Glomerular visceral epithelial cell (primary cell): ENCODE measurements around the gene TRIM64.
"Not testable (repeated sequence)": the region's sequence is repeated elsewhere in the genome, so short reads cannot be mapped to it uniquely, and the experiment has no call there.

Experiments
- DNase-seq: peaks from one replicate; pipeline ENCODE4 v3.0.0-alpha.2; 2016; ENCODE audit errors: extremely low spot score

TRIM64 gene, protein sequence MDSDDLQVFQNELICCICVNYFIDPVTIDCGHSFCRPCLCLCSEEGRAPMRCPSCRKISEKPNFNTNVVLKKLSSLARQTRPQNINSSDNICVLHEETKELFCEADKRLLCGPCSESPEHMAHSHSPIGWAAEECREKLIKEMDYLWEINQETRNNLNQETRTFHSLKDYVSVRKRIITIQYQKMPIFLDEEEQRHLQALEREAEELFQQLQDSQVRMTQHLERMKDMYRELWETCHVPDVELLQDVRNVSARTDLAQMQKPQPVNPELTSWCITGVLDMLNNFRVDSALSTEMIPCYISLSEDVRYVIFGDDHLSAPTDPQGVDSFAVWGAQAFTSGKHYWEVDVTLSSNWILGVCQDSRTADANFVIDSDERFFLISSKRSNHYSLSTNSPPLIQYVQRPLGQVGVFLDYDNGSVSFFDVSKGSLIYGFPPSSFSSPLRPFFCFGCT

GRCh38 chr11:89965737-89966136, at the start of gene TRIM64:
TRIM64 (plus strand) TSS chr11:89966037; CDS start chr11:89968504, 2,467 bp downstream.
- not testable (repeated sequence) for DNase-seq

GRCh38 chr11:89922195-89922660, 43.6 kb upstream of the TRIM64 start, which contains the start of gene TRIM49D1:
TRIM49D1 (minus strand) TSS chr11:89922245; CDS start chr11:89917710, 4,535 bp downstream.
- DNase-seq = no peak

DNA sequence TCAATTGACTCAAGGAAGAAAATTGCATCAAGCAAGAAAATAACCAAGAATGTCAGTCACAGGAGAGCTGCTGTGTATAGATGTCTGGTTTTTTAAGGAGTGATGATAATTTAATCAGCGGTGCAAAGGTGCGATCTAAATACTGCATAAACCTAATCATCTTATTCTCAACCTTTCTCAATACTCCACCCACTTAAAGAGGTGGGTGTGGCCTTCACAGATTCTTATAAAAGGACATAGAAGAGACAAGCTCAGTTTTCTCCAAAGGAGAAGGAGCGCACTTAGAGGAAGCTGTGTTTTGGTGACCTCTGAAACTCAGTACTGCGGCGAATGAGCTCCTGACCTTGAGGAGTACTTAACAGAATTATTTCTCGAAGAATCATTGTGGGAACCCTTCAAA, 42.1 kb upstream of the TRIM64 start, which contains the start of gene TRIM49D2:
Gene TRIM49D2, plus strand, starts transcription at position 301 of the 400 bp plus-strand sequence. CDS start 2,698 bp downstream, outside the sequence.
- not testable (repeated sequence) for DNase-seq

GRCh38 chr11:89960833-89961232, 5.0 kb upstream of the TRIM64 start:
- DNase-seq = not testable (repeated sequence)
